Measurements from ENCODE around the gene TMEM223. TPM values are rescaled to one million over a fixed set of nuclear protein-coding genes. Genes with fewer than 3 reads are reported as not detected.

Gene TMEM223
- polyA plus RNA-seq, 1 donor from 2014 or later: 16.5 TPM

DNA sequence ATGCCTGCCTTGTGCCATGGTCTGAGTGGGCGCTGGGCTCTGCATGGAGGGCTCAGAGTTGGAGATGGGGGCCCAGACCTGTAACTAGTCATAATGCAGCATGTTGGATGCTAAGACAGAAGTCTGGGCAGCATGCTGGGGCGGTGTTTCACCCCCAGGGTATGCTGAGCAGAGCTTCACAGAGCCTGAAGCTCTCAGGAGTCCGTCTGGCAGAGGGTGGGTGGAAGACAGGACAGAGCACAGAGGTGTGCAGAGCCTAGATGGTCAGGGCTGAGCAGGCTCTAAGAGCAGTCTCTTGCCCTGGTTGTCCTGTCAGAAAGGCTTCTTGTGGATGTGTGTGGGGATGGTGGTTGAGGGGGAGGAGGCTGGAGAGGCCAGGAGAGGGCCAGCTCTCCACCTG lies 13.4 kb downstream of the TMEM223 start:
- no peak for TF ChIP-seq SMC3 (conservative IDR thresholded peaks at IDR 0.05; ENCODE audit: poor library complexity)
- no peak for TF ChIP-seq MXI1 (conservative IDR thresholded peaks at IDR 0.05; ENCODE audit: poor library complexity, severe bottlenecking)
- TF ChIP-seq EP300 (conservative IDR thresholded peaks at IDR 0.05; ENCODE audit: poor library complexity, severe bottlenecking): no peak
- TF ChIP-seq, protein P1, sequence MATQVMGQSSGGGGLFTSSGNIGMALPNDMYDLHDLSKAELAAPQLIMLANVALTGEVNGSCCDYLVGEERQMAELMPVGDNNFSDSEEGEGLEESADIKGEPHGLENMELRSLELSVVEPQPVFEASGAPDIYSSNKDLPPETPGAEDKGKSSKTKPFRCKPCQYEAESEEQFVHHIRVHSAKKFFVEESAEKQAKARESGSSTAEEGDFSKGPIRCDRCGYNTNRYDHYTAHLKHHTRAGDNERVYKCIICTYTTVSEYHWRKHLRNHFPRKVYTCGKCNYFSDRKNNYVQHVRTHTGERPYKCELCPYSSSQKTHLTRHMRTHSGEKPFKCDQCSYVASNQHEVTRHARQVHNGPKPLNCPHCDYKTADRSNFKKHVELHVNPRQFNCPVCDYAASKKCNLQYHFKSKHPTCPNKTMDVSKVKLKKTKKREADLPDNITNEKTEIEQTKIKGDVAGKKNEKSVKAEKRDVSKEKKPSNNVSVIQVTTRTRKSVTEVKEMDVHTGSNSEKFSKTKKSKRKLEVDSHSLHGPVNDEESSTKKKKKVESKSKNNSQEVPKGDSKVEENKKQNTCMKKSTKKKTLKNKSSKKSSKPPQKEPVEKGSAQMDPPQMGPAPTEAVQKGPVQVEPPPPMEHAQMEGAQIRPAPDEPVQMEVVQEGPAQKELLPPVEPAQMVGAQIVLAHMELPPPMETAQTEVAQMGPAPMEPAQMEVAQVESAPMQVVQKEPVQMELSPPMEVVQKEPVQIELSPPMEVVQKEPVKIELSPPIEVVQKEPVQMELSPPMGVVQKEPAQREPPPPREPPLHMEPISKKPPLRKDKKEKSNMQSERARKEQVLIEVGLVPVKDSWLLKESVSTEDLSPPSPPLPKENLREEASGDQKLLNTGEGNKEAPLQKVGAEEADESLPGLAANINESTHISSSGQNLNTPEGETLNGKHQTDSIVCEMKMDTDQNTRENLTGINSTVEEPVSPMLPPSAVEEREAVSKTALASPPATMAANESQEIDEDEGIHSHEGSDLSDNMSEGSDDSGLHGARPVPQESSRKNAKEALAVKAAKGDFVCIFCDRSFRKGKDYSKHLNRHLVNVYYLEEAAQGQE (IDR thresholded peaks at IDR 0.05; ENCODE audit: borderline replicate concordance): no peak
- TF ChIP-seq POLR2AphosphoS5 (IDR thresholded peaks at IDR 0.05): no peak
- TF ChIP-seq TAF1 (IDR thresholded peaks at IDR 0.05; ENCODE audit: low read depth): no peak
- no peak for TF ChIP-seq RAD21 (conservative IDR thresholded peaks at IDR 0.05)
- TF ChIP-seq EZH2 (IDR thresholded peaks at IDR 0.05; ENCODE audit: borderline replicate concordance, insufficient read depth, low read length, poor library complexity, severe bottlenecking): no peak
- TF ChIP-seq, protein P2, sequence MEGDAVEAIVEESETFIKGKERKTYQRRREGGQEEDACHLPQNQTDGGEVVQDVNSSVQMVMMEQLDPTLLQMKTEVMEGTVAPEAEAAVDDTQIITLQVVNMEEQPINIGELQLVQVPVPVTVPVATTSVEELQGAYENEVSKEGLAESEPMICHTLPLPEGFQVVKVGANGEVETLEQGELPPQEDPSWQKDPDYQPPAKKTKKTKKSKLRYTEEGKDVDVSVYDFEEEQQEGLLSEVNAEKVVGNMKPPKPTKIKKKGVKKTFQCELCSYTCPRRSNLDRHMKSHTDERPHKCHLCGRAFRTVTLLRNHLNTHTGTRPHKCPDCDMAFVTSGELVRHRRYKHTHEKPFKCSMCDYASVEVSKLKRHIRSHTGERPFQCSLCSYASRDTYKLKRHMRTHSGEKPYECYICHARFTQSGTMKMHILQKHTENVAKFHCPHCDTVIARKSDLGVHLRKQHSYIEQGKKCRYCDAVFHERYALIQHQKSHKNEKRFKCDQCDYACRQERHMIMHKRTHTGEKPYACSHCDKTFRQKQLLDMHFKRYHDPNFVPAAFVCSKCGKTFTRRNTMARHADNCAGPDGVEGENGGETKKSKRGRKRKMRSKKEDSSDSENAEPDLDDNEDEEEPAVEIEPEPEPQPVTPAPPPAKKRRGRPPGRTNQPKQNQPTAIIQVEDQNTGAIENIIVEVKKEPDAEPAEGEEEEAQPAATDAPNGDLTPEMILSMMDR (IDR thresholded peaks at IDR 0.05; ENCODE audit: poor library complexity, severe bottlenecking): no peak
- Histone ChIP-seq H3K9ac (ENCODE audit: low read length) (no peak overlapping the region), H3K9me3 (ENCODE audit: low read length) (no peaks in the 10 kb centered on the region), H3K4me3 (ENCODE audit: low read length) (no peak overlapping the region), H3K27ac (ENCODE audit: low read length) (no peak overlapping the region), H3K27me3 (ENCODE audit: insufficient read depth, low read depth, low read length) (no peaks in the 10 kb centered on the region), H2AFZ (ENCODE audit: low read depth, low read length) (no peak overlapping the region), H3K79me2 (replicated peaks; ENCODE audit: insufficient read depth, low read length) (peaks cover 3% of the 10 kb centered on the region), H3K36me3 (ENCODE audit: insufficient read depth, low read length) (no peaks in the 10 kb centered on the region), H4K20me1 (ENCODE audit: insufficient read depth) (no peaks in the 10 kb centered on the region), H3F3A (ENCODE audit: insufficient read depth, low read length, poor library complexity, severe bottlenecking) (no peaks in the 10 kb centered on the region), H3K4me2 (ENCODE audit: low read length) (no peak overlapping the region), H3K9me2 (ENCODE audit: insufficient read depth, low read length) (no peaks in the 10 kb centered on the region)

DNA sequence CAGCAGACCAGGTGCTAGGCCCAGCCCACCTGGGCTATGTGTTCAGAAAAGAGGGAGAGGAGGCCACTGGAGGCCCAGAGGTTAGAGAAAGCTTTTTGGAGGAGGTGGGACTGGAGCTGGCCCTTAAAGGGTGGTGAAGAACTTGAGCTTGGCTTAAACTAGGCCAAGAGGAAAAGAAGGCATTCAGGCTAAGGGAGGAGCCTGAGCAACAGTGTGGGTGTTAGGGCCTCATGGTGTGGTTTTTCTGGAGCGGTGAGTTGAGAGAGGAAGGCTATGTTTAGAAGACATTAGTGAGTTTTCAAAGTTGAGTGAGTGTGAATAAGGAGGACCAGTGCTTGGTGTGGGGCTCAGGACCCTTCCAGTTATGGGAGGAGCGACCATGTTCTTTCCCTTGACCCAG lies 14.4 kb downstream of the TMEM223 start:
- no peak overlapping the region for H3K4me3 ChIP-seq (ENCODE audit: low read length)
- no peaks in the 10 kb centered on the region for H3K36me3 ChIP-seq (ENCODE audit: insufficient read depth, low read length)
- H3F3A ChIP-seq (ENCODE audit: insufficient read depth, low read length, poor library complexity, severe bottlenecking): no peaks in the 10 kb centered on the region
- no peak overlapping the region for H3K9ac ChIP-seq (ENCODE audit: low read length)
- H3K27ac ChIP-seq (ENCODE audit: low read length): no peak overlapping the region
- no peaks in the 10 kb centered on the region for H3K9me3 ChIP-seq (ENCODE audit: low read length)
- no peaks in the 10 kb centered on the region for H3K9me2 ChIP-seq (ENCODE audit: insufficient read depth, low read length)
- H3K27me3 ChIP-seq (ENCODE audit: insufficient read depth, low read depth, low read length): no peaks in the 10 kb centered on the region
- H2AFZ ChIP-seq (ENCODE audit: low read depth, low read length): no peak overlapping the region
- peaks cover 3% of the 10 kb centered on the region for H3K79me2 ChIP-seq (replicated peaks; ENCODE audit: insufficient read depth, low read length)
- H3K4me2 ChIP-seq (ENCODE audit: low read length): no peak overlapping the region
- H4K20me1 ChIP-seq (ENCODE audit: insufficient read depth): no peaks in the 10 kb centered on the region
- TF ChIP-seq EP300 (conservative IDR thresholded peaks at IDR 0.05; ENCODE audit: poor library complexity, severe bottlenecking): no peak
- no peak for TF ChIP-seq SMC3 (conservative IDR thresholded peaks at IDR 0.05; ENCODE audit: poor library complexity)
- TF ChIP-seq EZH2 (IDR thresholded peaks at IDR 0.05; ENCODE audit: borderline replicate concordance, insufficient read depth, low read length, poor library complexity, severe bottlenecking): no peak
- no peak for TF ChIP-seq RAD21 (conservative IDR thresholded peaks at IDR 0.05)
- TF ChIP-seq, protein P1 (IDR thresholded peaks at IDR 0.05; ENCODE audit: borderline replicate concordance): no peak
- TF ChIP-seq TAF1 (IDR thresholded peaks at IDR 0.05; ENCODE audit: low read depth): no peak
- TF ChIP-seq, protein P2 (IDR thresholded peaks at IDR 0.05; ENCODE audit: poor library complexity, severe bottlenecking): no peak

Data from neural cell (in vitro differentiated cells).